ENCODE results near the gene PDK1. TPM values are rescaled to one million over a fixed set of nuclear protein-coding genes. Genes with fewer than 3 reads are reported as not detected.
"Not testable (repeated sequence)": the region's sequence is repeated elsewhere in the genome, so short reads cannot be mapped to it uniquely, and the experiment has no call there.

PDK1 gene
- total RNA-seq, 1 donor from 2014 or later, result 14.8 TPM

- H3K4me1 Mint-ChIP-seq, result peaks cover 2% of the 10 kb centered on the region
These were observed 15.5 kb upstream of the PDK1 start for GRCh38 chr2:172540421-172540820.

GRCh38 chr2:172545408-172546075, 10.3 kb upstream of the PDK1 start:
- H3K27me3 Mint-ChIP-seq, result no peaks in the 10 kb centered on the region
- H3K9me3 Mint-ChIP-seq, result peaks cover 12% of the 10 kb centered on the region
- peaks cover 18% of the 10 kb centered on the region for H3K4me1 Mint-ChIP-seq
- ChIA-PET CTCF (no interaction called here), POLR2A (no interaction called here)
- H3K36me3 Mint-ChIP-seq (ENCODE audit: low read depth), result peaks cover 31% of the 10 kb centered on the region
- intact Hi-C loops (cut with micrococcal nuclease), result no loop called here
- H3K27ac Mint-ChIP-seq, result no peak overlapping the region
- DNase-seq, result no peak
- no peak for TF ChIP-seq CTCF (IDR thresholded peaks at IDR 0.05)
- ATAC-seq (ENCODE audit: low read depth), result no peak
- H3K4me3 Mint-ChIP-seq, result no peak overlapping the region

More at GRCh38 chr2:172540421-172540820, 15.5 kb upstream of the PDK1 start:
- CTCF ChIA-PET, result no interaction called here
- TF ChIP-seq CTCF (IDR thresholded peaks at IDR 0.05), result no peak
- intact Hi-C loops (cut with micrococcal nuclease), result no loop called here
- ATAC-seq (ENCODE audit: low read depth), result no peak
- Mint-ChIP-seq H3K36me3 (ENCODE audit: low read depth) (peaks cover 34% of the 10 kb centered on the region), H3K4me3 (no peak overlapping the region), H3K9me3 (peaks cover 14% of the 10 kb centered on the region), H3K27ac (no peak overlapping the region), H3K27me3 (no peaks in the 10 kb centered on the region)
- POLR2A ChIA-PET, result no interaction called here
- no peak for DNase-seq

GRCh38 chr2:172549131-172549530, 6.8 kb upstream of the PDK1 start:
- ATAC-seq (ENCODE audit: low read depth) (no peak), DNase-seq (no peak)
- peaks cover 21% of the 10 kb centered on the region for H3K4me1 Mint-ChIP-seq
- no peak for TF ChIP-seq CTCF (IDR thresholded peaks at IDR 0.05)
- ChIA-PET CTCF (no interaction called here), POLR2A (no interaction called here)
- intact Hi-C loops (cut with micrococcal nuclease), result no loop called here
- no peaks in the 10 kb centered on the region for H3K27me3 Mint-ChIP-seq
- H3K9me3 Mint-ChIP-seq, result peaks cover 5% of the 10 kb centered on the region
- H3K4me3 Mint-ChIP-seq, result no peak overlapping the region
- H3K27ac Mint-ChIP-seq, result no peak overlapping the region
- peaks cover 15% of the 10 kb centered on the region for H3K36me3 Mint-ChIP-seq (ENCODE audit: low read depth)

- H3K4me3 Mint-ChIP-seq; CTCF ChIA-PET; H3K27ac Mint-ChIP-seq; ATAC-seq (ENCODE audit: low read depth); H3K9me3 Mint-ChIP-seq; DNase-seq; POLR2A ChIA-PET; H3K27me3 Mint-ChIP-seq: not testable (repeated sequence)
- peaks cover 12% of the 10 kb centered on the region for H3K36me3 Mint-ChIP-seq (ENCODE audit: low read depth)
- intact Hi-C loops (cut with micrococcal nuclease), result loop anchor here (10.0 kb wide), 2 partner anchors 805 to 1795 kb away; partner anchors contain the start of gene CDCA7
- peaks cover 26% of the 10 kb centered on the region for H3K4me1 Mint-ChIP-seq
These were observed 6.1 kb upstream of the PDK1 start for GRCh38 chr2:172549802-172550201.

- Mint-ChIP-seq H3K9me3 (peaks cover 5% of the 10 kb centered on the region), H3K27me3 (no peaks in the 10 kb centered on the region), H3K36me3 (ENCODE audit: low read depth) (peaks cover 13% of the 10 kb centered on the region), H3K27ac (no peak overlapping the region), H3K4me3 (no peak overlapping the region), H3K4me1 (peaks cover 28% of the 10 kb centered on the region)
- TF ChIP-seq CTCF (IDR thresholded peaks at IDR 0.05), result no peak
- ATAC-seq (ENCODE audit: low read depth), result no peak
- ChIA-PET POLR2A (no interaction called here), CTCF (no interaction called here)
- intact Hi-C loops (cut with micrococcal nuclease), result loop anchor here (10.0 kb wide), 2 partner anchors 804 to 1794 kb away; partner anchors contain the start of gene CDCA7
- no peak for DNase-seq
These were observed 5.5 kb upstream of the PDK1 start for GRCh38 chr2:172550419-172550818.
